ENCODE results near the gene SLC45A2.

Gene SLC45A2

DNA sequence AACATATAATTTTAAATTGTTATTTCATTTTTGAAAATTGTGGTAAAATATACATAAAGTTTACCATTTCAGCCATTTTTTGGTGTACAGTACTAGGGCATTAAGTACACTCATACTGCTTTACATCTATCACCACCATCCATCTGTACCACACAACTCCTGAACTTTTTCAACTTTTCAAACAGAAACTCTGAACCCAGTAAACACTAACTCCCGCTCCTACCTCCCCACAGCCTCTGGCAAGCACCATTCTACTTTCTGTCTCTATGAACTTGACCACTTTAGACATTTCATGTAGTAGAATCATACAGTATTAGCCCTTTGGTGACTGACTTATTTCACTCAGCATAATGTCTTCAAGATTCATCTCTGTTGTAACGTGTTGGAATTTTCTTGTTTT is 8.4 kb upstream of the SLC45A2 start:
- no peak overlapping the region for H3K4me3 ChIP-seq (ENCODE audit: low read depth in 1 of 2, low read length in 1 of 2)
- no peak overlapping the region for H3K27ac ChIP-seq
- peaks cover 0 to 15% of the 10 kb centered on the region in 2 experiments for H3K4me1 ChIP-seq (ENCODE audit: control insufficient read depth in 1 of 2, insufficient read depth in 1 of 2, low read depth in 1 of 2, low read length in 1 of 2)
- H3K27me3 ChIP-seq = no peaks in the 10 kb centered on the region
- peaks cover 38% of the 10 kb centered on the region for H3K36me3 ChIP-seq
- H3K9me3 ChIP-seq = no peaks in the 10 kb centered on the region
- TF ChIP-seq, protein P1, sequence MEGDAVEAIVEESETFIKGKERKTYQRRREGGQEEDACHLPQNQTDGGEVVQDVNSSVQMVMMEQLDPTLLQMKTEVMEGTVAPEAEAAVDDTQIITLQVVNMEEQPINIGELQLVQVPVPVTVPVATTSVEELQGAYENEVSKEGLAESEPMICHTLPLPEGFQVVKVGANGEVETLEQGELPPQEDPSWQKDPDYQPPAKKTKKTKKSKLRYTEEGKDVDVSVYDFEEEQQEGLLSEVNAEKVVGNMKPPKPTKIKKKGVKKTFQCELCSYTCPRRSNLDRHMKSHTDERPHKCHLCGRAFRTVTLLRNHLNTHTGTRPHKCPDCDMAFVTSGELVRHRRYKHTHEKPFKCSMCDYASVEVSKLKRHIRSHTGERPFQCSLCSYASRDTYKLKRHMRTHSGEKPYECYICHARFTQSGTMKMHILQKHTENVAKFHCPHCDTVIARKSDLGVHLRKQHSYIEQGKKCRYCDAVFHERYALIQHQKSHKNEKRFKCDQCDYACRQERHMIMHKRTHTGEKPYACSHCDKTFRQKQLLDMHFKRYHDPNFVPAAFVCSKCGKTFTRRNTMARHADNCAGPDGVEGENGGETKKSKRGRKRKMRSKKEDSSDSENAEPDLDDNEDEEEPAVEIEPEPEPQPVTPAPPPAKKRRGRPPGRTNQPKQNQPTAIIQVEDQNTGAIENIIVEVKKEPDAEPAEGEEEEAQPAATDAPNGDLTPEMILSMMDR (IDR thresholded peaks at IDR 0.05) = no peak

DNA sequence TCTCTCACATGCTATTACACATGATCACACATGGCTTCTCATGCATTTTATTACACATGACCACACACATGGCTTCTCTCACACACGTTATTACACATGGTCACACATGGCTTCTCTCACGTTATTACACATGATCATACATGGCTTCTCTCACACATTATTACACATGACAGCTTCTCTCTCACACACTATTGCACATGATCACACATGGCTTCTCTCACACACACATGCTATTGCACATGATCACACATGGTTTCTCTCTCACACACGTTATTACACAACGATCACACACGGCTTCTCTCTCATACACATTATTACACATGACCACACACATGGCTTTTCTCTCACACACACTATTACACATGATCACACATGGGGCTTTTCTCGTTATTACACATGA is 954 bp upstream of the SLC45A2 start:
- H3K27me3 ChIP-seq = no peaks in the 10 kb centered on the region
- no peak overlapping the region for H3K4me3 ChIP-seq (ENCODE audit: low read depth in 1 of 2, low read length in 1 of 2)
- H3K36me3 ChIP-seq = peaks cover 36% of the 10 kb centered on the region
- H3K27ac ChIP-seq = no peak overlapping the region
- H3K9me3 ChIP-seq = no peaks in the 10 kb centered on the region
- TF ChIP-seq, protein P1 (IDR thresholded peaks at IDR 0.05) = no peak
- no peaks in the 10 kb centered on the region for H3K4me1 ChIP-seq (ENCODE audit: control insufficient read depth in 1 of 2, insufficient read depth in 1 of 2, low read depth in 1 of 2, low read length in 1 of 2)

DNA sequence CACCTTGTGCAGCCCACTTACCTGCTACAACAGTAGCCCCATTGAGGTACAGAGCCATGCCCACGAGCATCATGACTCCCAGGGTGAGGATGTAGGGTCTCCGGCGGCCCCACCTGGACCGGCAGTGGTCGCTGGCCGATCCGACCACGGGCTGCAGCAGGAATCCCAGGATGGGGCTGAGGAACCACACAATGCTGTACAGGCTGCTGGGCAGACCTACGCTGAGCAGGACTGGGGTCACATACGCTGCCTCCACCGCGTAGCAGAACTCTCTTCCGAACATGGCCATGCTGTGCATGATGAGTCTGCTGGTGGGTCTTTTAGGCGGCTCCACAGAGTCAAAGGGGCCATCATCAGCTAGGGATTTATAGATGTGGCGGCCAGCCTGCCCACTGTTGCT is 315 bp downstream of the SLC45A2 start:
- no peaks in the 10 kb centered on the region for H3K27me3 ChIP-seq
- H3K36me3 ChIP-seq = peaks cover 32% of the 10 kb centered on the region
- H3K4me3 ChIP-seq (ENCODE audit: low read depth in 1 of 2, low read length in 1 of 2) = no peak overlapping the region
- no peaks in the 10 kb centered on the region for H3K4me1 ChIP-seq (ENCODE audit: control insufficient read depth in 1 of 2, insufficient read depth in 1 of 2, low read depth in 1 of 2, low read length in 1 of 2)
- TF ChIP-seq, protein P1 (IDR thresholded peaks at IDR 0.05) = no peak
- H3K9me3 ChIP-seq = no peaks in the 10 kb centered on the region
- no peak overlapping the region for H3K27ac ChIP-seq

DNA sequence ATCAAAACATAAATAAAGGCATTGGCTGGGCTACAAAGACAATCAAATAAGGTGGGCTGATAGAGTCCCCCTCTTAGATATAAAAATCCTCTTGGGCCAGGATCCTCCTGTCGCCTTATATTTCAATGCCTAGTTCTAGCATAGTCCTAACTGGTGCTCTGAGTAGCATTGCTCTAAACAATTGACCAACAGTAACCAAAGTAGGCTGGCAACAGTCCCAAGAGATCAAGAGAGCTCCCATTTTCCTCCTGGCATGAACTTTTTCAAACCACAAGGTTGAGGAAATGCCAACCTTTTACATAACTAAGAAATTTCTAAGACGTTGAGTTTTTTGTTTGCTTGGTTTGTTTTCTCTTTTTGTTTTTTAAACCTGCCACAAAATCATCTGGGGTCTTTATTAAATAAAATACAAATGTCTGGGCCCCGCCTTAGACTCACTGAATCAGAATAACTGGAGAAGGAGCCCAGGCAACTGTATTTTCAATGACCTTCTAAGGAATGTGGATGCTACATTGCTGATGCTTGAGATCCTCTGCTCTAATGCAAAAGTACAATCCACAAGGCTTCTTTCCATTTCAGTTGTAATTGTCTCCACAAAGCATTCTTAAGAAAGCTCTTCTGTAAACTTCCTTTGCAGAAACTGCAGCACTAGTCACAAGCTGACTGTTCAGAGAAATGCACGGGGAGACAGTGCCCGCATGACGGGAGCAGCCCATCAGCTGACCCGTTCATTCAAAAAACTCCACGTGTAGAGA is 2.9 kb downstream of the SLC45A2 start:
- H3K4me1 ChIP-seq (ENCODE audit: control insufficient read depth in 1 of 2, insufficient read depth in 1 of 2, low read depth in 1 of 2, low read length in 1 of 2) = no peaks in the 10 kb centered on the region
- H3K27ac ChIP-seq = no peak overlapping the region
- TF ChIP-seq, protein P1 (IDR thresholded peaks at IDR 0.05) = no peak
- H3K4me3 ChIP-seq (ENCODE audit: low read depth in 1 of 2, low read length in 1 of 2) = no peak overlapping the region
- no peaks in the 10 kb centered on the region for H3K27me3 ChIP-seq
- peaks cover 6% of the 10 kb centered on the region for H3K36me3 ChIP-seq
- no peaks in the 10 kb centered on the region for H3K9me3 ChIP-seq

DNA sequence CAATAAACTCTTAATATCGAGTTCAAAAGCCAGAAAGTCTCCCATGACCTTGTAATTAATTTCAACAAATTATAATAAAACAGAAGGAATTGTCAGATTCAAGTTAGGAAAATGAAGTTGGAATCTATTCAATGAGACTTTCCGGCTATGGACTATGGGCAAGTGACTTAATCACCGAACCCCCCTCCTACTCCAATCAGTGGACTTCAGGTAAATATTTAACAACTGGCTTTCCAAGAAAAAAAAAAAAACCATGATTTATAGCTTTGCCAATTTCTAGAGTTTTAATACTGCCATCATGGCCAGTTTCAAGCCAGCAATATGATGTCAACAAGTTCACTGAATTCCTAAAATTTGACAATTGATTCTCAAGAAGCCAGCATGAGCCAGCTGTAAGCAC is 4.5 kb downstream of the SLC45A2 start:
- H3K9me3 ChIP-seq = no peaks in the 10 kb centered on the region
- no peaks in the 10 kb centered on the region for H3K36me3 ChIP-seq
- no peaks in the 10 kb centered on the region for H3K4me1 ChIP-seq (ENCODE audit: control insufficient read depth in 1 of 2, insufficient read depth in 1 of 2, low read depth in 1 of 2, low read length in 1 of 2)
- TF ChIP-seq, protein P1 (IDR thresholded peaks at IDR 0.05) = no peak
- H3K4me3 ChIP-seq (ENCODE audit: low read depth in 1 of 2, low read length in 1 of 2) = no peak overlapping the region
- peaks cover 7% of the 10 kb centered on the region for H3K27me3 ChIP-seq
- H3K27ac ChIP-seq = no peak overlapping the region
